ENCODE results near the gene IGF1R. TPM values are rescaled to one million over a fixed set of nuclear protein-coding genes. Genes with fewer than 3 reads are reported as not detected.

Gene IGF1R
- total and polyA plus RNA-seq, 2 of the 13 experiments (the other 11 are each of a cell fraction or from before 2014, with no cell fraction given): 15.9 to 18.4 TPM

DNA sequence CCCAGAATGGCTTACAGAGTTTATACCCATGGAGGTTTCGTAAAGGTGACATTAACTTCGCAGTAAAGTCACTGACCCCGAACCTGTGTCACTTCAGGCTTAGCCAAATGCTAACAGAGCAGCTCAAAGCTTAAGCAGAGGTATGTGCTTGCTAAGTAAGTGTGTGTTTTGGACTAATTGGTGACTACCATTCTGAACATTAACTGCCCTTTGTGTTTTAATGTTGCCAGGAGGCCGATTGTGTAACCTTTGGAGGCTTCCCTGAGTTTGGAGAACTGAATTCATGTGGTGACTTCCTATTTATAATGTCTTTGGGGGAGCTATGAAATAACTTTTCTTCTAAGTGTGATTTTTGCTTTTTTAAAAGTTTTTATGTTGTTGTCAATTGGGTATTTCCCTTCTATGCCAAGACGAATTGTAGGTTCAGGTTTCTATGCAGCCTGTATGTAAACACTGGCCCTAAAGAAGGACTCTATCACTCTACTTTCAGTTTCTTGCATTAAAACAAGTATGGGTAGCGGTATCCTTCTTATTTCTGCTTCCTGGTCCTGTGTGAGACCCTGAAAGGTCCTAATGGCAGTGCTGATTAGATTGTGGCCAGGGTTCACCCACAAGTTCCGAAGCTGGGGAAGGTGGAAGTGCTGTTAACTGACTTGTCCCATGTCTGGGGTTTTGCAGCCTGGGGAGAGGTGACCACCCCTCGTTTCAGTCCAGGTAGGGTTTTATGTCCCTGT lies 86.3 kb downstream of the IGF1R start (continued):
- TF ChIP-seq, protein P1, sequence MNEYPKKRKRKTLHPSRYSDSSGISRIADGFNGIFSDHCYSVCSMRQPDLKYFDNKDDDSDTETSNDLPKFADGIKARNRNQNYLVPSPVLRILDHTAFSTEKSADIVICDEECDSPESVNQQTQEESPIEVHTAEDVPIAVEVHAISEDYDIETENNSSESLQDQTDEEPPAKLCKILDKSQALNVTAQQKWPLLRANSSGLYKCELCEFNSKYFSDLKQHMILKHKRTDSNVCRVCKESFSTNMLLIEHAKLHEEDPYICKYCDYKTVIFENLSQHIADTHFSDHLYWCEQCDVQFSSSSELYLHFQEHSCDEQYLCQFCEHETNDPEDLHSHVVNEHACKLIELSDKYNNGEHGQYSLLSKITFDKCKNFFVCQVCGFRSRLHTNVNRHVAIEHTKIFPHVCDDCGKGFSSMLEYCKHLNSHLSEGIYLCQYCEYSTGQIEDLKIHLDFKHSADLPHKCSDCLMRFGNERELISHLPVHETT (CRISPR knock-in tag; conservative IDR thresholded peaks at IDR 0.05): no peak
- TF ChIP-seq HMGA1 (CRISPR knock-in tag; conservative IDR thresholded peaks at IDR 0.05) (no peak), ZFP82 (CRISPR knock-in tag; IDR thresholded peaks at IDR 0.05; ENCODE audit: borderline replicate concordance) (no peak), EP300 (IDR thresholded peaks at IDR 0.05; ENCODE audit: low read depth in 2 of 2, low read length in 2 of 2) (peak in 1 of 2 experiments; percentile 51; a peak in 1 of 4 replicates), EP300 (CRISPR knock-in tag; IDR thresholded peaks at IDR 0.05; ENCODE audit: borderline replicate concordance) (no peak), ZNF781 (CRISPR knock-in tag; IDR thresholded peaks at IDR 0.05; ENCODE audit: borderline replicate concordance, not compliant biosample characterization) (no peak), ZNF17 (CRISPR knock-in tag; IDR thresholded peaks at IDR 0.05) (no peak), ZFP37 (CRISPR knock-in tag; IDR thresholded peaks at IDR 0.05; ENCODE audit: borderline replicate concordance) (no peak), ZNF670 (CRISPR knock-in tag; IDR thresholded peaks at IDR 0.05; ENCODE audit: borderline replicate concordance) (no peak), HDAC1 (CRISPR knock-in tag; IDR thresholded peaks at IDR 0.05) (peak; percentile 53; the same call in 1 of the 2 replicates), ZNF451 (CRISPR knock-in tag; IDR thresholded peaks at IDR 0.05) (no peak), MEIS1 (CRISPR knock-in tag; IDR thresholded peaks at IDR 0.05; ENCODE audit: borderline replicate concordance) (no peak)
- TF ChIP-seq, protein P2, sequence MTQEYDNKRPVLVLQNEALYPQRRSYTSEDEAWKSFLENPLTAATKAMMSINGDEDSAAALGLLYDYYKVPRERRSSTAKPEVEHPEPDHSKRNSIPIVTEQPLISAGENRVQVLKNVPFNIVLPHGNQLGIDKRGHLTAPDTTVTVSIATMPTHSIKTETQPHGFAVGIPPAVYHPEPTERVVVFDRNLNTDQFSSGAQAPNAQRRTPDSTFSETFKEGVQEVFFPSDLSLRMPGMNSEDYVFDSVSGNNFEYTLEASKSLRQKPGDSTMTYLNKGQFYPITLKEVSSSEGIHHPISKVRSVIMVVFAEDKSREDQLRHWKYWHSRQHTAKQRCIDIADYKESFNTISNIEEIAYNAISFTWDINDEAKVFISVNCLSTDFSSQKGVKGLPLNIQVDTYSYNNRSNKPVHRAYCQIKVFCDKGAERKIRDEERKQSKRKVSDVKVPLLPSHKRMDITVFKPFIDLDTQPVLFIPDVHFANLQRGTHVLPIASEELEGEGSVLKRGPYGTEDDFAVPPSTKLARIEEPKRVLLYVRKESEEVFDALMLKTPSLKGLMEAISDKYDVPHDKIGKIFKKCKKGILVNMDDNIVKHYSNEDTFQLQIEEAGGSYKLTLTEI (CRISPR knock-in tag; conservative IDR thresholded peaks at IDR 0.05): no peak
- TF ChIP-seq, protein P3, sequence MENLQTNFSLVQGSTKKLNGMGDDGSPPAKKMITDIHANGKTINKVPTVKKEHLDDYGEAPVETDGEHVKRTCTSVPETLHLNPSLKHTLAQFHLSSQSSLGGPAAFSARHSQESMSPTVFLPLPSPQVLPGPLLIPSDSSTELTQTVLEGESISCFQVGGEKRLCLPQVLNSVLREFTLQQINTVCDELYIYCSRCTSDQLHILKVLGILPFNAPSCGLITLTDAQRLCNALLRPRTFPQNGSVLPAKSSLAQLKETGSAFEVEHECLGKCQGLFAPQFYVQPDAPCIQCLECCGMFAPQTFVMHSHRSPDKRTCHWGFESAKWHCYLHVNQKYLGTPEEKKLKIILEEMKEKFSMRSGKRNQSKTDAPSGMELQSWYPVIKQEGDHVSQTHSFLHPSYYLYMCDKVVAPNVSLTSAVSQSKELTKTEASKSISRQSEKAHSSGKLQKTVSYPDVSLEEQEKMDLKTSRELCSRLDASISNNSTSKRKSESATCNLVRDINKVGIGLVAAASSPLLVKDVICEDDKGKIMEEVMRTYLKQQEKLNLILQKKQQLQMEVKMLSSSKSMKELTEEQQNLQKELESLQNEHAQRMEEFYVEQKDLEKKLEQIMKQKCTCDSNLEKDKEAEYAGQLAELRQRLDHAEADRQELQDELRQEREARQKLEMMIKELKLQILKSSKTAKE (CRISPR knock-in tag; IDR thresholded peaks at IDR 0.05; ENCODE audit: borderline replicate concordance): no peak
- TF ChIP-seq, protein P4, sequence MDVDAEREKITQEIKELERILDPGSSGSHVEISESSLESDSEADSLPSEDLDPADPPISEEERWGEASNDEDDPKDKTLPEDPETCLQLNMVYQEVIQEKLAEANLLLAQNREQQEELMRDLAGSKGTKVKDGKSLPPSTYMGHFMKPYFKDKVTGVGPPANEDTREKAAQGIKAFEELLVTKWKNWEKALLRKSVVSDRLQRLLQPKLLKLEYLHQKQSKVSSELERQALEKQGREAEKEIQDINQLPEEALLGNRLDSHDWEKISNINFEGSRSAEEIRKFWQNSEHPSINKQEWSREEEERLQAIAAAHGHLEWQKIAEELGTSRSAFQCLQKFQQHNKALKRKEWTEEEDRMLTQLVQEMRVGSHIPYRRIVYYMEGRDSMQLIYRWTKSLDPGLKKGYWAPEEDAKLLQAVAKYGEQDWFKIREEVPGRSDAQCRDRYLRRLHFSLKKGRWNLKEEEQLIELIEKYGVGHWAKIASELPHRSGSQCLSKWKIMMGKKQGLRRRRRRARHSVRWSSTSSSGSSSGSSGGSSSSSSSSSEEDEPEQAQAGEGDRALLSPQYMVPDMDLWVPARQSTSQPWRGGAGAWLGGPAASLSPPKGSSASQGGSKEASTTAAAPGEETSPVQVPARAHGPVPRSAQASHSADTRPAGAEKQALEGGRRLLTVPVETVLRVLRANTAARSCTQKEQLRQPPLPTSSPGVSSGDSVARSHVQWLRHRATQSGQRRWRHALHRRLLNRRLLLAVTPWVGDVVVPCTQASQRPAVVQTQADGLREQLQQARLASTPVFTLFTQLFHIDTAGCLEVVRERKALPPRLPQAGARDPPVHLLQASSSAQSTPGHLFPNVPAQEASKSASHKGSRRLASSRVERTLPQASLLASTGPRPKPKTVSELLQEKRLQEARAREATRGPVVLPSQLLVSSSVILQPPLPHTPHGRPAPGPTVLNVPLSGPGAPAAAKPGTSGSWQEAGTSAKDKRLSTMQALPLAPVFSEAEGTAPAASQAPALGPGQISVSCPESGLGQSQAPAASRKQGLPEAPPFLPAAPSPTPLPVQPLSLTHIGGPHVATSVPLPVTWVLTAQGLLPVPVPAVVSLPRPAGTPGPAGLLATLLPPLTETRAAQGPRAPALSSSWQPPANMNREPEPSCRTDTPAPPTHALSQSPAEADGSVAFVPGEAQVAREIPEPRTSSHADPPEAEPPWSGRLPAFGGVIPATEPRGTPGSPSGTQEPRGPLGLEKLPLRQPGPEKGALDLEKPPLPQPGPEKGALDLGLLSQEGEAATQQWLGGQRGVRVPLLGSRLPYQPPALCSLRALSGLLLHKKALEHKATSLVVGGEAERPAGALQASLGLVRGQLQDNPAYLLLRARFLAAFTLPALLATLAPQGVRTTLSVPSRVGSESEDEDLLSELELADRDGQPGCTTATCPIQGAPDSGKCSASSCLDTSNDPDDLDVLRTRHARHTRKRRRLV (CRISPR knock-in tag; IDR thresholded peaks at IDR 0.05): no peak
- TF ChIP-seq, protein P5, sequence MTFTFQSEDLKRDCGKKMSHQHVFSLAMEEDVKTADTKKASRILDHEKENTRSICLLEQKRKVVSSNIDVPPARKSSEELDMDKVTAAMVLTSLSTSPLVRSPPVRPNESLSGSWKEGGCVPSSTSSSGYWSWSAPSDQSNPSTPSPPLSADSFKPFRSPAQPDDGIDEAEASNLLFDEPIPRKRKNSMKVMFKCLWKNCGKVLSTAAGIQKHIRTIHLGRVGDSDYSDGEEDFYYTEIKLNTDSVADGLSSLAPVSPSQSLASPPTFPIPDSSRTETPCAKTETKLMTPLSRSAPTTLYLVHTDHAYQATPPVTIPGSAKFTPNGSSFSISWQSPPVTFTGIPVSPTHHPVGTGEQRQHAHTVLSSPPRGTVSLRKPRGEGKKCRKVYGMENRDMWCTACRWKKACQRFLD (CRISPR knock-in tag; IDR thresholded peaks at IDR 0.05; ENCODE audit: borderline replicate concordance): no peak
